RCC 7860 (cell line): ENCODE measurements around the gene CHRM1.
"Not testable (repeated sequence)": the region's sequence is repeated elsewhere in the genome, so short reads cannot be mapped to it uniquely, and the experiment has no call there.

Experiments used
- DNase-seq: peaks from one replicate; pipeline ENCODE4 v3.0.0-alpha.2; 2015; ENCODE audit warnings: low spot score
- FAIRE-seq: peaks from 2 replicates; lab custom pipeline; 2012; peaks lifted over from hg19 to GRCh38; lab: Jason Lieb, UNC

CHRM1 gene

GRCh38 chr11:62921201-62921572, at the start of gene CHRM1:
Gene CHRM1 (minus strand): TSS chr11:62921363. CDS start chr11:62911100, 10,263 bp downstream.
- DNase-seq (no peak), FAIRE-seq (no peak)

GRCh38 chr11:62965574-62965973, 44.4 kb upstream of the CHRM1 start:
- no peak for FAIRE-seq
- DNase-seq: no peak

GRCh38 chr11:62962391-62962790, 41.2 kb upstream of the CHRM1 start:
- DNase-seq: no peak
- no peak for FAIRE-seq

GRCh38 chr11:62961017-62961570, 39.9 kb upstream of the CHRM1 start:
- FAIRE-seq (no peak), DNase-seq (no peak)

GRCh38 chr11:62959422-62959980, 38.3 kb upstream of the CHRM1 start:
- no peak for FAIRE-seq
- DNase-seq: no peak

- no peak for DNase-seq
- FAIRE-seq: no peak
Measured at GRCh38 chr11:62958547-62959421, 37.6 kb upstream of the CHRM1 start.

- no peak for DNase-seq
- FAIRE-seq: no peak
Measured at GRCh38 chr11:62957147-62957546, 36.0 kb upstream of the CHRM1 start.

GRCh38 chr11:62954478-62954877, 33.3 kb upstream of the CHRM1 start:
- DNase-seq: no peak
- FAIRE-seq: no peak

- no peak for FAIRE-seq
- no peak for DNase-seq
Measured at GRCh38 chr11:62953811-62954210, 32.6 kb upstream of the CHRM1 start.

GRCh38 chr11:62948765-62949320, 27.7 kb upstream of the CHRM1 start:
- DNase-seq (no peak), FAIRE-seq (no peak)

GRCh38 chr11:62945538-62945937, 24.4 kb upstream of the CHRM1 start:
- DNase-seq, FAIRE-seq: not testable (repeated sequence)

GRCh38 chr11:62937528-62937927, 16.4 kb upstream of the CHRM1 start:
- DNase-seq, FAIRE-seq: not testable (repeated sequence)

- FAIRE-seq: no peak
- DNase-seq: no peak
Measured at GRCh38 chr11:62934496-62934785, 13.3 kb upstream of the CHRM1 start.

- FAIRE-seq (no peak), DNase-seq (no peak)
Measured at GRCh38 chr11:62933750-62934495, 12.8 kb upstream of the CHRM1 start.

- FAIRE-seq (no peak), DNase-seq (no peak)
Measured at GRCh38 chr11:62933285-62933684, 12.1 kb upstream of the CHRM1 start.

GRCh38 chr11:62931499-62932278, 10.5 kb upstream of the CHRM1 start:
- DNase-seq (no peak), FAIRE-seq (no peak)

- no peak for FAIRE-seq
Measured at GRCh38 chr11:62930666-62931065, 9.5 kb upstream of the CHRM1 start.

GRCh38 chr11:62930157-62930556, 9.0 kb upstream of the CHRM1 start:
- DNase-seq (no peak), FAIRE-seq (no peak)

More at GRCh38 chr11:62930666-62931065, 9.5 kb upstream of the CHRM1 start:
- no peak for DNase-seq

- DNase-seq (no peak), FAIRE-seq (no peak)
Measured at GRCh38 chr11:62928011-62928410, 6.8 kb upstream of the CHRM1 start.

GRCh38 chr11:62926680-62927455, 5.7 kb upstream of the CHRM1 start:
- no peak for DNase-seq
- no peak for FAIRE-seq
